ENCODE measurements around the gene ASAP3. TPM values are rescaled to one million over a fixed set of nuclear protein-coding genes. Genes with fewer than 3 reads are reported as not detected.

ASAP3 gene
- total and polyA plus RNA-seq, 4 donors: 8.3 to 25.9 (median 16.7) TPM

DNA sequence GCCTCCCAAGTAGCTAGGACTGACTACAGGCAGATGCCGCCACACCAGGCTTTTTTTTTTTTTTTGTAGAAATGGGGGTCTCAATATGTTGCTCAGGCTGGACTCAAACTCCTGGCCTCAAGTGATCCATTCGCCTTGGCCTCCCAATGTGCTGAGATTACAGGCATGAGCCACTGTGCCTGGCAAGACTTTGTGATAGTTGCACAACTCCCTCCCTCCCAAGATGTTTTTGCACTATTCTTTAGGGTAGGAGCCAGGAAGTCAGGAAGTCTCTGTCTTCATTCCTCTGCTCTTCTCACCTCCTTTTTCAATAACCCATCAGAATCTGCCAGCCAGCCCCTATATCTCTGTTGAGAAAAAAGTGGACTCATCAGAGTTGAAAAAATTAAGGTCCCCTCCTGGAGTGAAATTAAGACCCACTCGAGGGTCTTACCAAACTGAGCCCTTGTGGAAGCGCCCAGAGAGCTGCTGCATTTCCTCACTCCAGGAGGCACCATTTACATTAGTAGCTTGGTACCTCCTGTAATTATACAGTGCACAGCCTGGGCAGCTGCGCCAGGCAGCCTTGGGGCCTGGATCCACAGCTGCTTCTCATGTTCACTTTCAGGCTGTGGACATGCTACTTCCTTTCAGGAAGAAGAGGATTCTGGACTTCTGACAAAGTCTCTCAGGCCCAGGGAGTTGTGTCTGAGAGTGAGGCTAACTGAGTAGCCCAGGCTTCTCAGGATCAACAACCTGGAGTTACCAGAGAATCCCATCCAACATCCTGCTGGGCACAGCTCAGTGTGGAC, 83.5 kb downstream of the ASAP3 start:
- no peaks in the 10 kb centered on the region for H3K27me3 ChIP-seq (ENCODE audit: control insufficient read depth in 4 of 4, insufficient read depth in 4 of 4, low read length in 3 of 4)
- no peak overlapping the region for H3K9ac ChIP-seq (ENCODE audit: low read depth in 1 of 2, low read length in 2 of 2)
- peaks cover 0 to 50% (median 15%) of the 10 kb centered on the region in 4 donors for H3K36me3 ChIP-seq (ENCODE audit: control insufficient read depth in 4 of 4, insufficient read depth in 3 of 4, low read depth in 1 of 4, low read length in 3 of 4)
- WGBS: 92% methylated on average over 5 of the region's 5 CpGs
- H3K4me1 ChIP-seq (ENCODE audit: control insufficient read depth in 4 of 4, insufficient read depth in 4 of 4, low read length in 3 of 4): peaks cover 7 to 14% (median 8%) of the 10 kb centered on the region in 4 donors
- DNase-seq (ENCODE audit: low spot score): no peak
- no peak overlapping the region for H3K27ac ChIP-seq (ENCODE audit: low read depth in 1 of 2, low read length in 2 of 2)
- TF ChIP-seq, protein P1, sequence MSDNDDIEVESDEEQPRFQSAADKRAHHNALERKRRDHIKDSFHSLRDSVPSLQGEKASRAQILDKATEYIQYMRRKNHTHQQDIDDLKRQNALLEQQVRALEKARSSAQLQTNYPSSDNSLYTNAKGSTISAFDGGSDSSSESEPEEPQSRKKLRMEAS (IDR thresholded peaks at IDR 0.05): no peak
- no peak for TF ChIP-seq EGR1 (IDR thresholded peaks at IDR 0.05; ENCODE audit: low read depth in 2 of 2)
- no peak for TF ChIP-seq HNF4G (IDR thresholded peaks at IDR 0.05)
- TF ChIP-seq YY1 (IDR thresholded peaks at IDR 0.05): no peak
- TF ChIP-seq FOXA2 (IDR thresholded peaks at IDR 0.05): no peak
- TF ChIP-seq, protein P2, sequence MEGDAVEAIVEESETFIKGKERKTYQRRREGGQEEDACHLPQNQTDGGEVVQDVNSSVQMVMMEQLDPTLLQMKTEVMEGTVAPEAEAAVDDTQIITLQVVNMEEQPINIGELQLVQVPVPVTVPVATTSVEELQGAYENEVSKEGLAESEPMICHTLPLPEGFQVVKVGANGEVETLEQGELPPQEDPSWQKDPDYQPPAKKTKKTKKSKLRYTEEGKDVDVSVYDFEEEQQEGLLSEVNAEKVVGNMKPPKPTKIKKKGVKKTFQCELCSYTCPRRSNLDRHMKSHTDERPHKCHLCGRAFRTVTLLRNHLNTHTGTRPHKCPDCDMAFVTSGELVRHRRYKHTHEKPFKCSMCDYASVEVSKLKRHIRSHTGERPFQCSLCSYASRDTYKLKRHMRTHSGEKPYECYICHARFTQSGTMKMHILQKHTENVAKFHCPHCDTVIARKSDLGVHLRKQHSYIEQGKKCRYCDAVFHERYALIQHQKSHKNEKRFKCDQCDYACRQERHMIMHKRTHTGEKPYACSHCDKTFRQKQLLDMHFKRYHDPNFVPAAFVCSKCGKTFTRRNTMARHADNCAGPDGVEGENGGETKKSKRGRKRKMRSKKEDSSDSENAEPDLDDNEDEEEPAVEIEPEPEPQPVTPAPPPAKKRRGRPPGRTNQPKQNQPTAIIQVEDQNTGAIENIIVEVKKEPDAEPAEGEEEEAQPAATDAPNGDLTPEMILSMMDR (IDR thresholded peaks at IDR 0.05; ENCODE audit: low read depth, low read length, missing input control): no peak
- no peak for TF ChIP-seq TAF1 (conservative IDR thresholded peaks at IDR 0.05)
- no peak for TF ChIP-seq SP1 (IDR thresholded peaks at IDR 0.05)
- TF ChIP-seq HNF4A (conservative IDR thresholded peaks at IDR 0.05): no peak
- no peak for TF ChIP-seq RXRA (IDR thresholded peaks at IDR 0.05)
- TF ChIP-seq JUND (IDR thresholded peaks at IDR 0.05): no peak
- TF ChIP-seq, protein P3, sequence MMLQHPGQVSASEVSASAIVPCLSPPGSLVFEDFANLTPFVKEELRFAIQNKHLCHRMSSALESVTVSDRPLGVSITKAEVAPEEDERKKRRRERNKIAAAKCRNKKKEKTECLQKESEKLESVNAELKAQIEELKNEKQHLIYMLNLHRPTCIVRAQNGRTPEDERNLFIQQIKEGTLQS (IDR thresholded peaks at IDR 0.05): no peak
- no peak for TF ChIP-seq NR2F2 (IDR thresholded peaks at IDR 0.05)
- no peak for TF ChIP-seq FOXA1 (IDR thresholded peaks at IDR 0.05)
- TF ChIP-seq, protein P4, sequence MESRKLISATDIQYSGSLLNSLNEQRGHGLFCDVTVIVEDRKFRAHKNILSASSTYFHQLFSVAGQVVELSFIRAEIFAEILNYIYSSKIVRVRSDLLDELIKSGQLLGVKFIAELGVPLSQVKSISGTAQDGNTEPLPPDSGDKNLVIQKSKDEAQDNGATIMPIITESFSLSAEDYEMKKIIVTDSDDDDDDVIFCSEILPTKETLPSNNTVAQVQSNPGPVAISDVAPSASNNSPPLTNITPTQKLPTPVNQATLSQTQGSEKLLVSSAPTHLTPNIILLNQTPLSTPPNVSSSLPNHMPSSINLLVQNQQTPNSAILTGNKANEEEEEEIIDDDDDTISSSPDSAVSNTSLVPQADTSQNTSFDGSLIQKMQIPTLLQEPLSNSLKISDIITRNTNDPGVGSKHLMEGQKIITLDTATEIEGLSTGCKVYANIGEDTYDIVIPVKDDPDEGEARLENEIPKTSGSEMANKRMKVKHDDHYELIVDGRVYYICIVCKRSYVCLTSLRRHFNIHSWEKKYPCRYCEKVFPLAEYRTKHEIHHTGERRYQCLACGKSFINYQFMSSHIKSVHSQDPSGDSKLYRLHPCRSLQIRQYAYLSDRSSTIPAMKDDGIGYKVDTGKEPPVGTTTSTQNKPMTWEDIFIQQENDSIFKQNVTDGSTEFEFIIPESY (IDR thresholded peaks at IDR 0.05): no peak
- H3K9me3 ChIP-seq (ENCODE audit: control insufficient read depth in 4 of 4, low read length in 3 of 4): no peaks in the 10 kb centered on the region
- no peak overlapping the region for H3K4me3 ChIP-seq (ENCODE audit: low read depth in 1 of 3, low read length in 3 of 3)

DNA sequence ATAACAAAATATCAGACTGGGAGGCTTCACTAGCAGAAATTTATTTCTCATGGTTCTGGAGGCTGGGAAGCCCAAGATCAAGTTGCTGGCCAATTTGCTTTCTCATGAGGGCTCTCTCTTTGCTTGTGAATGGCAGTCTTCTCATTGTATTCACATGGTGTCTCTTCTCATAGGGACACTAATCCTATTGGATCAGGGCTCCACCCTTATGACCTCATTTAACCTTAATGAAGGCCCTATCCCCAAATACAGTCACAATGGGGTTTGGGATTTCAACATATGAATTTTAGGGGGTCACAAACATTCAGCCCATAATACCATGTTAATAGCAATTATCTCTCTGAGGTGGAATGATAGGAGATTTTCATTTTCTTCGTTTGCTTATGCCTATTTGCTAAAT, 84.8 kb downstream of the ASAP3 start:
- 99% methylated on average over 1 of the region's 1 CpG for WGBS
- H3K9me3 ChIP-seq (ENCODE audit: control insufficient read depth in 4 of 4, low read length in 3 of 4): no peaks in the 10 kb centered on the region
- H3K9ac ChIP-seq (ENCODE audit: low read depth in 1 of 2, low read length in 2 of 2): no peak overlapping the region
- no peaks in the 10 kb centered on the region for H3K27me3 ChIP-seq (ENCODE audit: control insufficient read depth in 4 of 4, insufficient read depth in 4 of 4, low read length in 3 of 4)
- TF ChIP-seq HNF4A (conservative IDR thresholded peaks at IDR 0.05): no peak
- TF ChIP-seq, protein P5, sequence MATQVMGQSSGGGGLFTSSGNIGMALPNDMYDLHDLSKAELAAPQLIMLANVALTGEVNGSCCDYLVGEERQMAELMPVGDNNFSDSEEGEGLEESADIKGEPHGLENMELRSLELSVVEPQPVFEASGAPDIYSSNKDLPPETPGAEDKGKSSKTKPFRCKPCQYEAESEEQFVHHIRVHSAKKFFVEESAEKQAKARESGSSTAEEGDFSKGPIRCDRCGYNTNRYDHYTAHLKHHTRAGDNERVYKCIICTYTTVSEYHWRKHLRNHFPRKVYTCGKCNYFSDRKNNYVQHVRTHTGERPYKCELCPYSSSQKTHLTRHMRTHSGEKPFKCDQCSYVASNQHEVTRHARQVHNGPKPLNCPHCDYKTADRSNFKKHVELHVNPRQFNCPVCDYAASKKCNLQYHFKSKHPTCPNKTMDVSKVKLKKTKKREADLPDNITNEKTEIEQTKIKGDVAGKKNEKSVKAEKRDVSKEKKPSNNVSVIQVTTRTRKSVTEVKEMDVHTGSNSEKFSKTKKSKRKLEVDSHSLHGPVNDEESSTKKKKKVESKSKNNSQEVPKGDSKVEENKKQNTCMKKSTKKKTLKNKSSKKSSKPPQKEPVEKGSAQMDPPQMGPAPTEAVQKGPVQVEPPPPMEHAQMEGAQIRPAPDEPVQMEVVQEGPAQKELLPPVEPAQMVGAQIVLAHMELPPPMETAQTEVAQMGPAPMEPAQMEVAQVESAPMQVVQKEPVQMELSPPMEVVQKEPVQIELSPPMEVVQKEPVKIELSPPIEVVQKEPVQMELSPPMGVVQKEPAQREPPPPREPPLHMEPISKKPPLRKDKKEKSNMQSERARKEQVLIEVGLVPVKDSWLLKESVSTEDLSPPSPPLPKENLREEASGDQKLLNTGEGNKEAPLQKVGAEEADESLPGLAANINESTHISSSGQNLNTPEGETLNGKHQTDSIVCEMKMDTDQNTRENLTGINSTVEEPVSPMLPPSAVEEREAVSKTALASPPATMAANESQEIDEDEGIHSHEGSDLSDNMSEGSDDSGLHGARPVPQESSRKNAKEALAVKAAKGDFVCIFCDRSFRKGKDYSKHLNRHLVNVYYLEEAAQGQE (IDR thresholded peaks at IDR 0.05): no peak
- no peak for TF ChIP-seq YY1 (IDR thresholded peaks at IDR 0.05)
- TF ChIP-seq, protein P2 (IDR thresholded peaks at IDR 0.05; ENCODE audit: low read depth, low read length, missing input control): no peak
- no peak for TF ChIP-seq RXRA (IDR thresholded peaks at IDR 0.05)
- no peak for TF ChIP-seq RAD21 (IDR thresholded peaks at IDR 0.05)
- no peak for TF ChIP-seq GABPA (IDR thresholded peaks at IDR 0.05 in 1 of 2, conservative IDR thresholded peaks at IDR 0.05 in 1 of 2)
- TF ChIP-seq TAF1 (conservative IDR thresholded peaks at IDR 0.05): no peak
- no peak for TF ChIP-seq HNF4G (IDR thresholded peaks at IDR 0.05)
- TF ChIP-seq FOXA2 (IDR thresholded peaks at IDR 0.05): no peak
- TF ChIP-seq, protein P3 (IDR thresholded peaks at IDR 0.05): no peak
- no peak for TF ChIP-seq SP1 (IDR thresholded peaks at IDR 0.05)
- TF ChIP-seq EGR1 (IDR thresholded peaks at IDR 0.05; ENCODE audit: low read depth in 2 of 2): no peak
- TF ChIP-seq, protein P1 (IDR thresholded peaks at IDR 0.05): no peak
- no peak for TF ChIP-seq NR2F2 (IDR thresholded peaks at IDR 0.05)
- no peak overlapping the region for H3K4me3 ChIP-seq (ENCODE audit: low read depth in 1 of 3, low read length in 3 of 3)
- DNase-seq (ENCODE audit: low spot score): no peak
- H3K4me1 ChIP-seq (ENCODE audit: control insufficient read depth in 4 of 4, insufficient read depth in 4 of 4, low read length in 3 of 4): peaks cover 5 to 16% (median 8%) of the 10 kb centered on the region in 4 donors
- H3K36me3 ChIP-seq (ENCODE audit: control insufficient read depth in 4 of 4, insufficient read depth in 3 of 4, low read depth in 1 of 4, low read length in 3 of 4): peaks cover 0 to 57% (median 19%) of the 10 kb centered on the region in 4 donors
- H3K27ac ChIP-seq (ENCODE audit: low read depth in 1 of 2, low read length in 2 of 2): no peak overlapping the region
